CD4-positive, alpha-beta T cell treated with Interleukin-12 subunit alpha and Interleukin-12 subunit beta, for 1 hour (primary cell): ENCODE measurements around the gene KCNMB2.
"Not testable (repeated sequence)": the region's sequence is repeated elsewhere in the genome, so short reads cannot be mapped to it uniquely, and the experiment has no call there.

Experiments
- DNase-seq: peaks from one replicate; pipeline ENCODE4 v3.0.0-alpha.2; 2020

The KCNMB2 gene

GRCh38 chr3:178706411-178706810 lies 170.2 kb downstream of the KCNMB2 start:
- DNase-seq = no peak

- DNase-seq = no peak
Observed at GRCh38 chr3:178707311-178708031, 171.2 kb downstream of the KCNMB2 start.

GRCh38 chr3:178709051-178709450 lies 172.8 kb downstream of the KCNMB2 start:
- no peak for DNase-seq

GRCh38 chr3:178711753-178712152 lies 175.5 kb downstream of the KCNMB2 start:
- no peak for DNase-seq

- no peak for DNase-seq
Observed at GRCh38 chr3:178712247-178712646, 176.0 kb downstream of the KCNMB2 start.

- no peak for DNase-seq
Observed at GRCh38 chr3:178714925-178715832, 178.9 kb downstream of the KCNMB2 start.

GRCh38 chr3:178718995-178719635 lies 182.9 kb downstream of the KCNMB2 start:
- no peak for DNase-seq

- no peak for DNase-seq
Observed at GRCh38 chr3:178732824-178733223, 196.6 kb downstream of the KCNMB2 start.

- no peak for DNase-seq
Observed at GRCh38 chr3:178735032-178735674, 198.9 kb downstream of the KCNMB2 start.

- DNase-seq = no peak
Observed at GRCh38 chr3:178736300-178736699, 200.1 kb downstream of the KCNMB2 start.

GRCh38 chr3:178739720-178740119 lies 203.5 kb downstream of the KCNMB2 start:
- DNase-seq = no peak

GRCh38 chr3:178741020-178741419 lies 204.8 kb downstream of the KCNMB2 start:
- DNase-seq = no peak

- DNase-seq = no peak
Observed at GRCh38 chr3:178743297-178743696, 207.1 kb downstream of the KCNMB2 start.

- DNase-seq = not testable (repeated sequence)
Observed at GRCh38 chr3:178745861-178746655, 209.8 kb downstream of the KCNMB2 start.

- DNase-seq = no peak
Observed at GRCh38 chr3:178748874-178749273, 212.6 kb downstream of the KCNMB2 start.

GRCh38 chr3:178749471-178749870 lies 213.2 kb downstream of the KCNMB2 start:
- DNase-seq = no peak

- DNase-seq = no peak
Observed at GRCh38 chr3:178750639-178751300, 214.5 kb downstream of the KCNMB2 start.

- DNase-seq = no peak
Observed at GRCh38 chr3:178752843-178753242, 216.6 kb downstream of the KCNMB2 start.

- DNase-seq = no peak
Observed at GRCh38 chr3:178754852-178755510, 218.7 kb downstream of the KCNMB2 start.

- DNase-seq = no peak
Observed at GRCh38 chr3:178761024-178761423, 224.8 kb downstream of the KCNMB2 start.

GRCh38 chr3:178761461-178761860 lies 225.2 kb downstream of the KCNMB2 start:
- no peak for DNase-seq
